ENCODE data around the gene TET3. TPM values are rescaled to one million over a fixed set of nuclear protein-coding genes. Genes with fewer than 3 reads are reported as not detected.

TET3 gene
- total RNA-seq, 1 donor, result 8.0 TPM

DNA sequence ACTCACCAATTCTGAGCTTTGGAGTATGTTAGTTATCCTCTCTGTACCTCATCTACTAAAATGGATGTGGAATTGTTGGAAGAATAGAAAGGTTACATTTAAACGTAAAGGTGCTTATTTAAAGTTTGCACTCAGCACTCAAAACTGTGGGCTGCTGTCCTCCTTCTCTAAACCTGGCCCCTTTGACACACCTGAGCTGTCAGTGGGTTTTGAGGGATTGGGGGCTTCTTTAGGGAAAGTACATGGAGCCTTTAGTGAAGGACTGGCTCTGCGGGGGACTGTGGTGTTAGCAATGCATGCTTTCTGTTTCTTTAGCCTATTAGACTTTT lies 47.2 kb downstream of the TET3 start:
- H3K27me3 ChIP-seq (ENCODE audit: insufficient read depth, low read length), result no peaks in the 10 kb centered on the region
- no peak for TF ChIP-seq CTCF (IDR thresholded peaks at IDR 0.05; ENCODE audit: extremely low read depth, low read depth, low read length)
- peaks cover 4% of the 10 kb centered on the region for H3K4me1 ChIP-seq (ENCODE audit: insufficient read depth, low read length)
- no peak overlapping the region for H3K4me3 ChIP-seq (ENCODE audit: insufficient read depth, low read length)
- H2AFZ ChIP-seq (ENCODE audit: low read length), result no peak overlapping the region
- peak overlapping the region; percentile 18 for H3K4me2 ChIP-seq (ENCODE audit: insufficient read depth, low read length)
- H3K36me3 ChIP-seq (ENCODE audit: insufficient read depth, low read length), result no peaks in the 10 kb centered on the region
- no peaks in the 10 kb centered on the region for H3K9me3 ChIP-seq (ENCODE audit: low read depth, low read length)
- no peak for DNase-seq (ENCODE audit: insufficient read length, low spot score, missing footprints)
- H4K20me1 ChIP-seq (ENCODE audit: insufficient read depth, low read length), result peaks cover 38% of the 10 kb centered on the region
- H3K27ac ChIP-seq (ENCODE audit: low read depth, low read length), result no peak overlapping the region
- H3K79me2 ChIP-seq (ENCODE audit: insufficient read depth, low read length), result peaks cover 29% of the 10 kb centered on the region

GRCh38 chr2:74033375-74033774 lies 48.7 kb downstream of the TET3 start:
- no peaks in the 10 kb centered on the region for H3K27me3 ChIP-seq (ENCODE audit: insufficient read depth, low read length)
- H3K4me2 ChIP-seq (ENCODE audit: insufficient read depth, low read length), result no peak overlapping the region
- no peaks in the 10 kb centered on the region for H3K36me3 ChIP-seq (ENCODE audit: insufficient read depth, low read length)
- H3K4me3 ChIP-seq (ENCODE audit: insufficient read depth, low read length), result no peak overlapping the region
- H3K27ac ChIP-seq (ENCODE audit: low read depth, low read length), result no peak overlapping the region
- H2AFZ ChIP-seq (ENCODE audit: low read length), result no peak overlapping the region
- H3K4me1 ChIP-seq (ENCODE audit: insufficient read depth, low read length), result peaks cover 6% of the 10 kb centered on the region
- no peak for TF ChIP-seq CTCF (IDR thresholded peaks at IDR 0.05; ENCODE audit: extremely low read depth, low read depth, low read length)
- H3K9me3 ChIP-seq (ENCODE audit: low read depth, low read length), result no peaks in the 10 kb centered on the region
- DNase-seq (ENCODE audit: insufficient read length, low spot score, missing footprints), result no peak
- H3K79me2 ChIP-seq (ENCODE audit: insufficient read depth, low read length), result peaks cover 28% of the 10 kb centered on the region
- peaks cover 45% of the 10 kb centered on the region for H4K20me1 ChIP-seq (ENCODE audit: insufficient read depth, low read length)

Small RNA genes within 50 kb of the gene (small RNA-seq; reads per million reads assigned to genes)
- gene AC110801.1 (not detected), gene RNA5SP97 (not detected)

Other genes starting within 250 kb of the TET3 start
- gene TPRKB, start 247.6 kb upstream of the TET3 start, total RNA-seq, result 16.6 and 18.9 TPM in 2 replicates
- 32.9 and 36.2 TPM in 2 replicates for gene DUSP11, start 204.8 kb upstream of the TET3 start, total RNA-seq
- not detected in 2 replicates for gene C2orf78, start 200.7 kb upstream of the TET3 start, total RNA-seq
- 23.2 and 23.3 TPM in 2 replicates for gene STAMBP, start 155.9 kb upstream of the TET3 start, total RNA-seq
- 0.72 TPM in 1 of 2 replicates, not detected in the other for gene ACTG2, start 91.9 kb upstream of the TET3 start, total RNA-seq
- gene DGUOK, start 58.0 kb upstream of the TET3 start, total RNA-seq, result 40.7 and 46.0 TPM in 2 replicates
- 17.4 and 17.7 TPM in 2 replicates for gene BOLA3, start 163.0 kb downstream of the TET3 start, total RNA-seq
- 122 and 133 TPM in 2 replicates for gene MOB1A, start 194.0 kb downstream of the TET3 start, total RNA-seq
- gene MTHFD2, start 213.7 kb downstream of the TET3 start, total RNA-seq, result 261 and 268 TPM in 2 replicates